Naive thymus-derived CD8-positive, alpha-beta T cell (primary cell): ENCODE results near the gene CYP2D6. TPM values are rescaled to one million over a fixed set of nuclear protein-coding genes. Genes with fewer than 3 reads are reported as not detected.
"Not testable (repeated sequence)": the region's sequence is repeated elsewhere in the genome, so short reads cannot be mapped to it uniquely, and the experiment has no call there.

ENCODE experiments used
- ATAC-seq, 2 donors: fragments of 150-1000 bp; cut with Tn5 transposase in 1 of 2; sonication (Bioruptor Pico), chemical (Tn5 transposase) in 1 of 2; 1 replicate in 1 of 2; 2 replicates in 1 of 2; pipeline ENCODE4 v1.10.0; 2021; ENCODE audit warnings: mild to moderate bottlenecking in 2 of 2, moderate library complexity in 2 of 2
- POLR2A ChIA-PET: fragments of 350-600 bp; sonication (Branson Sonifier 250); formaldehyde crosslinking; loops from one replicate; lab custom pipeline; 2021; ENCODE audit warnings: antibody characterized with exemption; lab: Charles Lee
- DNase-seq, 10 donors: peaks; one replicate each; pipeline versions ENCODE4 v3.0.0 to v3.0.0-alpha.2; 2020 to 2022
- H3K27ac Mint-ChIP-seq, 10 donors: one replicate each; pipeline ENCODE4 v1.8.0; 2020 to 2022; ENCODE audit warnings: mild to moderate bottlenecking in 10 of 10, mixed read lengths in 10 of 10, moderate library complexity in 4 of 10, inconsistent platforms in 1 of 10
- H3K27me3 Mint-ChIP-seq, 5 donors: one replicate each; pipeline ENCODE4 v1.8.0; 2021 to 2022; ENCODE audit warnings: mixed read lengths in 5 of 5
- H3K36me3 Mint-ChIP-seq, 3 donors: one replicate each; pipeline ENCODE4 v1.8.0; 2020 to 2022; ENCODE audit warnings: mixed read lengths in 3 of 3, mild to moderate bottlenecking in 2 of 3, inconsistent platforms in 1 of 3
- H3K4me1 Mint-ChIP-seq, 4 donors: one replicate each; pipeline ENCODE4 v1.8.0; 2021 to 2022; ENCODE audit warnings: mixed read lengths in 4 of 4
- H3K4me3 Mint-ChIP-seq, 10 donors: one replicate each; pipeline ENCODE4 v1.8.0; 2020 to 2022; ENCODE audit warnings: mild to moderate bottlenecking in 10 of 10, mixed read lengths in 10 of 10, moderate library complexity in 6 of 10, inconsistent platforms in 1 of 10
- H3K9me3 Mint-ChIP-seq, 9 donors: one replicate each; pipeline ENCODE4 v1.8.0; 2020 to 2022; ENCODE audit warnings: mixed read lengths in 9 of 9, mild to moderate bottlenecking in 3 of 9, inconsistent platforms in 1 of 9, moderate library complexity in 1 of 9
- polyA plus RNA-seq, 3 donors: library from polyadenylated mRNA; unstranded; fragments of 300-500 nt; fragmentation: Illumina TruSeq; gene quantifications; one replicate each; pipeline ENCODE4 v1.2.3, GENCODE V29; 2021
- total RNA-seq, 8 experiments: library from RNA in 2 of 8; stranded (reverse) in 2 of 8; gene quantifications; one replicate each; pipeline ENCODE4 v1.2.3 and lab custom pipeline; 2021 to 2026

Gene CYP2D6
- total and polyA plus RNA-seq, 5 experiments from 2014 or later: 0.12 to 9.6 (median 9.2) TPM; not detected in 2

GRCh38 chr22:42127606-42128005 lies 3.0 kb downstream of the CYP2D6 start:
- no peaks in the 10 kb centered on the region for H3K9me3 Mint-ChIP-seq
- no peak for DNase-seq
- POLR2A ChIA-PET: no interaction called here
- H3K27ac Mint-ChIP-seq: no peak overlapping the region
- no peak overlapping the region for H3K4me3 Mint-ChIP-seq
- H3K4me1 Mint-ChIP-seq: peaks cover 0 to 7% (median 3%) of the 10 kb centered on the region in 4 donors
- H3K27me3 Mint-ChIP-seq: no peaks in the 10 kb centered on the region
- peaks cover 0 to 3% (median 0%) of the 10 kb centered on the region in 3 donors for H3K36me3 Mint-ChIP-seq
- no peak for ATAC-seq

- H3K27ac Mint-ChIP-seq, POLR2A ChIA-PET, H3K27me3 Mint-ChIP-seq, H3K36me3 Mint-ChIP-seq, DNase-seq, H3K9me3 Mint-ChIP-seq, ATAC-seq, H3K4me3 Mint-ChIP-seq: not testable (repeated sequence)
- H3K4me1 Mint-ChIP-seq: peaks cover 21 to 37% (median 33%) of the 10 kb centered on the region in 4 donors
Measured at GRCh38 chr22:42123529-42123928, 7.1 kb downstream of the CYP2D6 start.

GRCh38 chr22:42120231-42121021 lies 10.2 kb downstream of the CYP2D6 start:
- peaks cover 0 to 12% (median 6%) of the 10 kb centered on the region in 9 donors for H3K9me3 Mint-ChIP-seq
- peaks cover 0 to 11% (median 3%) of the 10 kb centered on the region in 3 donors for H3K36me3 Mint-ChIP-seq
- DNase-seq (peak in 6 of 10 donors; percentile 19 to 67 (median 34)), ATAC-seq (peak; percentile 88 to 93)
- H3K27me3 Mint-ChIP-seq, POLR2A ChIA-PET: not testable (repeated sequence)
- H3K27ac Mint-ChIP-seq: peak overlapping the region; percentile 55 to 91 (median 84)
- H3K4me1 Mint-ChIP-seq: peaks cover 19 to 40% (median 35%) of the 10 kb centered on the region in 4 donors
- peak overlapping the region; percentile 69 to 87 (median 82) for H3K4me3 Mint-ChIP-seq

GRCh38 chr22:42116848-42117424 lies 13.7 kb downstream of the CYP2D6 start:
- H3K27ac Mint-ChIP-seq: no peak overlapping the region
- POLR2A ChIA-PET: interaction anchor here (0.6 kb wide), 1 partner anchor 22 kb away, joined by 3 read pairs; no protein-coding TSS in a partner anchor
- ATAC-seq: no peak

GRCh38 chr22:42115420-42115830 lies 15.2 kb downstream of the CYP2D6 start:
- H3K27ac Mint-ChIP-seq: peak overlapping the region in 1 of 10 donors; percentile 49
- ATAC-seq, H3K4me3 Mint-ChIP-seq, H3K27me3 Mint-ChIP-seq, DNase-seq, POLR2A ChIA-PET: not testable (repeated sequence)
- H3K36me3 Mint-ChIP-seq: peaks cover 0 to 15% (median 3%) of the 10 kb centered on the region in 3 donors
- H3K9me3 Mint-ChIP-seq: peaks cover 0 to 24% (median 8%) of the 10 kb centered on the region in 9 donors
- H3K4me1 Mint-ChIP-seq: peaks cover 12 to 22% (median 17%) of the 10 kb centered on the region in 4 donors

More at GRCh38 chr22:42116848-42117424, 13.7 kb downstream of the CYP2D6 start:
- no peak for DNase-seq
- H3K36me3 Mint-ChIP-seq: peaks cover 0 to 15% (median 3%) of the 10 kb centered on the region in 3 donors
- no peak overlapping the region for H3K4me3 Mint-ChIP-seq
- peaks cover 0 to 24% (median 8%) of the 10 kb centered on the region in 9 donors for H3K9me3 Mint-ChIP-seq
- H3K27me3 Mint-ChIP-seq: no peaks in the 10 kb centered on the region
- H3K4me1 Mint-ChIP-seq: peaks cover 17 to 36% (median 30%) of the 10 kb centered on the region in 4 donors

- H3K27ac Mint-ChIP-seq: no peak overlapping the region
- no peak for DNase-seq
Measured at GRCh38 chr22:42114721-42115120, 15.9 kb downstream of the CYP2D6 start.

GRCh38 chr22:42112793-42113192 lies 17.8 kb downstream of the CYP2D6 start:
- peaks cover 0 to 19% (median 6%) of the 10 kb centered on the region in 3 donors for H3K36me3 Mint-ChIP-seq
- ATAC-seq, POLR2A ChIA-PET, H3K27me3 Mint-ChIP-seq, H3K4me1 Mint-ChIP-seq, H3K27ac Mint-ChIP-seq, H3K4me3 Mint-ChIP-seq, DNase-seq: not testable (repeated sequence)
- H3K9me3 Mint-ChIP-seq: peaks cover 0 to 24% (median 8%) of the 10 kb centered on the region in 9 donors

More at GRCh38 chr22:42114721-42115120, 15.9 kb downstream of the CYP2D6 start:
- Mint-ChIP-seq H3K27me3 (no peaks in the 10 kb centered on the region), H3K4me1 (peaks cover 6 to 15% (median 11%) of the 10 kb centered on the region in 4 donors), H3K9me3 (peaks cover 0 to 24% (median 8%) of the 10 kb centered on the region in 9 donors), H3K36me3 (peaks cover 0 to 15% (median 3%) of the 10 kb centered on the region in 3 donors), H3K4me3 (no peak overlapping the region)
- POLR2A ChIA-PET: no interaction called here
- no peak for ATAC-seq

- Mint-ChIP-seq H3K36me3 (peaks cover 0 to 19% (median 6%) of the 10 kb centered on the region in 3 donors), H3K4me3 (no peak overlapping the region), H3K27ac (no peak overlapping the region), H3K27me3 (no peaks in the 10 kb centered on the region), H3K9me3 (peaks cover 0 to 24% (median 8%) of the 10 kb centered on the region in 9 donors), H3K4me1 (peaks cover 0 to 1% (median 0%) of the 10 kb centered on the region in 4 donors)
- no peak for ATAC-seq
- no peak for DNase-seq
- POLR2A ChIA-PET: no interaction called here
Measured at GRCh38 chr22:42111798-42112197, 18.8 kb downstream of the CYP2D6 start.

GRCh38 chr22:42108848-42109247 lies 21.8 kb downstream of the CYP2D6 start:
- peaks cover 0 to 4% (median 0%) of the 10 kb centered on the region in 4 donors for H3K4me1 Mint-ChIP-seq
- POLR2A ChIA-PET: no interaction called here
- peaks cover 3 to 12% (median 7%) of the 10 kb centered on the region in 3 donors for H3K36me3 Mint-ChIP-seq
- H3K27ac Mint-ChIP-seq: no peak overlapping the region
- ATAC-seq: no peak
- DNase-seq: no peak
- no peaks in the 10 kb centered on the region for H3K27me3 Mint-ChIP-seq
- H3K9me3 Mint-ChIP-seq: peaks cover 0 to 12% (median 6%) of the 10 kb centered on the region in 9 donors
- H3K4me3 Mint-ChIP-seq: no peak overlapping the region

GRCh38 chr22:42104332-42104860 lies 26.2 kb downstream of the CYP2D6 start:
- POLR2A ChIA-PET: interaction anchor here (0.6 kb wide), 1 partner anchor 52 kb away, joined by 3 read pairs; no protein-coding TSS in a partner anchor
- Mint-ChIP-seq H3K36me3 (peaks cover 14 to 35% (median 24%) of the 10 kb centered on the region in 3 donors), H3K27ac (peak overlapping the region in 1 of 10 donors; percentile 81), H3K9me3 (peaks cover 0 to 47% (median 14%) of the 10 kb centered on the region in 9 donors)
- not testable (repeated sequence) for H3K4me1 Mint-ChIP-seq, DNase-seq, H3K27me3 Mint-ChIP-seq, H3K4me3 Mint-ChIP-seq, ATAC-seq

- H3K27me3 Mint-ChIP-seq: no peaks in the 10 kb centered on the region
- peaks cover 0 to 3% (median 0%) of the 10 kb centered on the region in 4 donors for H3K4me1 Mint-ChIP-seq
- DNase-seq: no peak
- no peak overlapping the region for H3K4me3 Mint-ChIP-seq
- POLR2A ChIA-PET: interaction anchor here (0.7 kb wide), 2 partner anchors 24 to 52 kb away, joined by 3 to 4 read pairs; no protein-coding TSS in a partner anchor
- H3K36me3 Mint-ChIP-seq: peaks cover 15 to 40% (median 24%) of the 10 kb centered on the region in 3 donors
- H3K9me3 Mint-ChIP-seq: peaks cover 0 to 53% (median 17%) of the 10 kb centered on the region in 9 donors
- H3K27ac Mint-ChIP-seq: no peak overlapping the region
- ATAC-seq: no peak
Measured at GRCh38 chr22:42101199-42101598, 29.4 kb downstream of the CYP2D6 start.

- DNase-seq (no peak), ATAC-seq (no peak)
- H3K9me3 Mint-ChIP-seq: no peaks in the 10 kb centered on the region
- H3K4me3 Mint-ChIP-seq: peak overlapping the region; percentile 94 to 99 (median 98)
- H3K27ac Mint-ChIP-seq: peak overlapping the region; percentile 95 to 100 (median 99)
- H3K27me3 Mint-ChIP-seq: no peaks in the 10 kb centered on the region
- H3K4me1 Mint-ChIP-seq: peaks cover 17 to 41% (median 26%) of the 10 kb centered on the region in 4 donors
- POLR2A ChIA-PET: interaction anchor here (0.6 to 6.0 kb wide), 11 partner anchors 11 to 352 kb away, joined by 3 to 163 read pairs (median 5); partner anchors contain the start of genes NAGA, PHETA2, SMDT1 and TCF20
- H3K36me3 Mint-ChIP-seq: peaks cover 0 to 15% (median 2%) of the 10 kb centered on the region in 3 donors
Measured at GRCh38 chr22:42091455-42091782, 39.2 kb downstream of the CYP2D6 start.
